ENCODE results near the gene SLC25A42. TPM values are rescaled to one million over a fixed set of nuclear protein-coding genes. Genes with fewer than 3 reads are reported as not detected.

SLC25A42 gene
- total RNA-seq, 2 experiments from 2014 or later = 8.0 to 10.3 TPM

DNA sequence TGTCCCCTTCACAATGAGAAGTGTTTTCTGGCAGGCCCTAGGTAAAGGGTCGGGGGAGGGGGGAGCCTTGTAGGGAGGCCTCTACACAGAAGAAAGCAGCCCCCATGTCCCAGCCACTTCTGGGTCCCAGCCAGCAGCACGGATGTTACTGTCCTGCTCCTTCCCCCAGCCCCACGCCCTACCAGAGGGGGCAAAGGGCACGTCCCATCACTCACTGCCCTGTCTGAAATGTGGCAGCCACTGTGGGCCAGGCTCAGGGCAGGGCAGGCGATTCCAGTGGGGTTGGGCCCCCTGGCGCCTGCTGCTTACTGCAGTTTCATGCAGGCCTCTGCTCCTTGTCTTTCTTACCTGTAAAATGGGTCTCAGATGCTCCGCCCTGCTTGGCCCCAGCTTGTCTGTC is 6.1 kb upstream of the SLC25A42 start:
- no peak overlapping the region for H3K4me3 Mint-ChIP-seq
- H3K9me3 Mint-ChIP-seq = no peaks in the 10 kb centered on the region
- H3K4me1 Mint-ChIP-seq = peaks cover 9% of the 10 kb centered on the region
- peaks cover 11% of the 10 kb centered on the region for H3K36me3 Mint-ChIP-seq
- no peak for DNase-seq
- no peak overlapping the region for H3K27ac Mint-ChIP-seq
- H3K27me3 Mint-ChIP-seq = no peaks in the 10 kb centered on the region

DNA sequence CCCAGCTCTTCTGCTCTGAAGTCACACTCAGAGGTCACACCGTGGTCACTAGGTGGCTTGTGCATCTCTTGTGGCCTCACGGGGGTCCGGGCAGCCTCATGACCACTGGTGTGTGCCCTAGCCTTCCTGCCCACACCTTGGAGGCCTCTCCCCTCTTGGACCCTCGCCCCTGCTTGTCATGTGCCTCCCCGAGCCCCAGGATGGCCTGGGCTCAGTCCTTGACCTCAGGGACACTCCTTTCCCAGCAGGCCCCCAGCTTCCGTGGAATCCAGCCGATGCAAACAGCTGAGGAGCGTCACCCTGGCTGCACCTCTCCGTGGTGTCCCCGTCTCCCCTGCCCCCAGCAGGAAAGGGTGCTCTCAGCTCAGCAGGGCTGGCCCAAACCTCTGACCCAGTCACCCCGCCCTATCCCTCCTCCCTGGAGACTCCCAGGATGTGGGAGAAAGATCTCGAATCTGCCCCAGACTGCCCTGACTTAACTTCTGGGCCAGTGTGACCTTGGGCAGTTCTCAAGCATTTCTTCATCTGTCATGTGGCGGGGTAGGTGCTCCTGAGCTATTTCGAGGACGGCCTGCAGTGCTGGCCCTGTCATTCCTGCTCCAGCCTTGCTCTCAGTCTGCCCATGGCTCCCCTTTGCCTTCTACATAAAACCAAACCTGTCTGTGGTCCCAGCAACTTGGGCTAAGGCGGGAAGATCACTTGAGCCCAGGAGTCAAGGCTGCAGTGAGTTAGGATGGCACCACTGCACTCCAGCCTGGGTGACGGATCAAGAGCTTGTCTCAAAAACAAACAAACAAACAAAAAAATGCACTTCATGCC is 4.6 kb upstream of the SLC25A42 start:
- Mint-ChIP-seq H3K27me3 (no peaks in the 10 kb centered on the region), H3K4me3 (no peak overlapping the region), H3K4me1 (peaks cover 16% of the 10 kb centered on the region), H3K27ac (no peak overlapping the region), H3K36me3 (peaks cover 13% of the 10 kb centered on the region), H3K9me3 (no peaks in the 10 kb centered on the region)
- DNase-seq = no peak

DNA sequence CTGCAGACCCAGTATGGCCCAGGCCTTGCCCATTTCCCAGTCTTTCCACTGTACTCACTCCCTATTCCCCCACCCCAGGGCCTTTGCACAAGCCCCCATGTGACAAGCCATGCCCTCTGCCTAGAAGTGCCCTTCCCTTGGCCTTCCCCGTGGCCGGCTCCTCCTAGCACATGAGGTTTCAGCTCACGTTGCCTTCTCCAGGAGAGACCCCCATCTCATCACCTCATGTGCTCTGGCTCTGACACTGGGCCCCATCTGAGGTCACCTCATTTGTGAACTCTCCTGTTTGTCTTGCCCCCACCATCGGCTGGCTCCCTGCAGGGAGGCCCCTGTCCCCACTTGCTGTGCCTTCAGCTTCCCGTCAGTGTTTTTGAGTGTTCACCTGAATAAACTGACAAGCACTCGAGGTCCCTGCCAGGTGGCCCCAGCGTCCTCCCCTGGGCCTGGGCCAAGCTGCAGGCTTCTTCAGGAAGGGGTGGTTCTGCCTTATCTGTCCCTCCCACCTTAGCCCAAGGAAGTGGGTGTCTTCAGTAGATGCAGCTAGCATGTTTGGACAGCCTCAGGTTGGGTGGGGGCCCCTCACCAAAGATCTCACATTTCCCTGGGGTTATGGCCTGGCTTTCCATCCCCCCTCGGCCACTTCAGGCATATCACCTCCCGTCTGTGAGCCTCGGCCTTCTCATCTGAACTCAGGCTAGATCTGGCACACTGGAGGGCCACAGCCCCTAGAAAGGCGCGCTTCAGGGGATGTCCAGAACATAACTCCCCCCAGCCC is 3.8 kb upstream of the SLC25A42 start:
- no peak overlapping the region for H3K4me3 Mint-ChIP-seq
- DNase-seq = no peak
- no peaks in the 10 kb centered on the region for H3K27me3 Mint-ChIP-seq
- H3K27ac Mint-ChIP-seq = no peak overlapping the region
- H3K4me1 Mint-ChIP-seq = peaks cover 20% of the 10 kb centered on the region
- peaks cover 13% of the 10 kb centered on the region for H3K36me3 Mint-ChIP-seq
- H3K9me3 Mint-ChIP-seq = no peaks in the 10 kb centered on the region

DNA sequence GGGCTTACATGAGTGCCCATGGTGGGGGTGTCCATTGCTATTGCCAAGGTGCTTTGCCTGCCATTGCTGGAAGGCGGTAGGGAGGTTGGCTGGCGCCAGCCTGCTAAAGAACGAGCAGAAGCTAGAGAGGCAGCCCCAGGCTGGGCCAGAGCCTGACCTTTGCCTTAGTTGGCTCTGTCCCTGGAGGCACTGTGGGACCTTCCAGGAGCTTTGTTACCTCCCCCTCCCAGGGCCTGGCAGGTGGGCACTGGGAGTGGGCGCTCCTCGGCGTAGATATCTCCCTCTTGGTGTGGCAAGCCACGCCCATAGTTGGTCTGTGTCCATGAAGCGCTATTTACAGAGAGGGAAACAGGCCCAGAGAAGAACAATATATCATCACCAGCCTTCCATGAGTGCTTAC is 2.3 kb upstream of the SLC25A42 start:
- H3K4me1 Mint-ChIP-seq = peaks cover 23% of the 10 kb centered on the region
- H3K4me3 Mint-ChIP-seq = no peak overlapping the region
- DNase-seq = no peak
- no peak overlapping the region for H3K27ac Mint-ChIP-seq
- H3K27me3 Mint-ChIP-seq = no peaks in the 10 kb centered on the region
- peaks cover 10% of the 10 kb centered on the region for H3K36me3 Mint-ChIP-seq
- H3K9me3 Mint-ChIP-seq = no peaks in the 10 kb centered on the region

DNA sequence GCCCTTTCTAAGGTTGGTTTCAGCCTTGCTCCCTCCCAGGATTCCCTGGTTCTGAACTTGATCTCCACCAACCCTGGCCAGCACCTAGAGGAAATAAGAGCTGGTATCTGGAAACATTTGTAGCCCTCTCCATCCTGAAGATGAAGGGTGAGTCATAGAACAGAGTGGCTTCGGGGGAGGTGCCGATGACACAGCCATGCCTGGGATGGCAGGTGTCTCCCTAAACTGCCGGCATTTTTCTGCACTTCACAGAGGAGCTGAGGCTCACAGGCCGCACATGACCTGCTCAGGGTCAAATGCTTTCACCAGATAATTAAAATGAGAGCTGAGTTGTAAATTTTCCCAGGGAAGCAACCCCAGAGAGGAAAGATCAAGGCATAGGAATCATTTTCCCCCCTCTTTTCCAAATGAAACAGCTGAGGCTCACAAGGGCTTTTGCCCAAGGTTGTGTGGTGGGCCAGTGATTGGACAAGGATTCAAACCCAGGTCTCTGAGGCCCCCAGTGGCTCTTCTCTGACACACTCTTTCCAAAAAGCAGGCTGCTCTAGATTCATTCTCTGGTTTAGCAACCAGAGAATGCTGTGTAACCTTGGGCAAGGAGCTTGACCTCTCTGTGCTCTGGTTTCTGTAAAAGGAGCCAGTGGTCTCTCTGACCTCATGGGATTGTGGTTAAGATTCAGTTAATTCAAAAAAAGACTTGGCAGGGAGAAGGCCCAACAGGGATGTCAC is 1.2 kb upstream of the SLC25A42 start:
- Mint-ChIP-seq H3K4me1 (peaks cover 23% of the 10 kb centered on the region), H3K36me3 (peaks cover 10% of the 10 kb centered on the region), H3K9me3 (no peaks in the 10 kb centered on the region), H3K4me3 (peak overlapping the region; percentile 85), H3K27me3 (no peaks in the 10 kb centered on the region), H3K27ac (peak overlapping the region; percentile 89)
- peak; percentile 30 for DNase-seq

DNA sequence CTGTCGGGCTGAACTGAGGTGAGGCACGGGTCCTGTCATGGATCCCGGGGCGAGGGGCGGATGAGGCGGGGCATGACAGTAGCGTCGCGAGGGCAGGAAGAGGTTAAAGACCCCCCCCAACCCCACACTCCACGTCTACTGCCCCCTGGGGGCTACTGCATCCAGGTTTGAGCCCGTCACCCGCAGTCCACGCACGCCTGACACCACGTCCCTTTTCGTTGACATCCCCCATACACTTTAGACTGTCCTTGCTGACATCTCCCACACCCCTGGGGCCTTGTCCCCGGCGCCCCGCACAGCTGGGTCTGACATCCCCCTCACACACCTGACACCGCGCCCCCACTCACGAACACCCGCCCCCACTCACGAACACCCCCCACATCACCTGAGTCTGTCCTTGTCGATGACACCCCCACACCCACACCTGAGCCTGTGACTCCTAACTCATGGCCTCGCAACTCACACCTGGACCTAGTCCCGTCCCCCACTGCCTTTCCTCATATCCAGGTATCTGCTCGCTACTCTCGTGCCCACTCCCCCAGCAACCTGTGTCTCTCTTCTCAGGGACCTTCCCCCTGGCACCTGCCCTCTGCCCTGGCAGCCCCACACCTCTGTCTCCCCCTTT is 416 bp downstream of the SLC25A42 start:
- H3K27me3 Mint-ChIP-seq = no peaks in the 10 kb centered on the region
- H3K36me3 Mint-ChIP-seq = peaks cover 8% of the 10 kb centered on the region
- no peak for DNase-seq
- H3K4me3 Mint-ChIP-seq = peak overlapping the region; percentile 85
- no peaks in the 10 kb centered on the region for H3K9me3 Mint-ChIP-seq
- H3K27ac Mint-ChIP-seq = peak overlapping the region; percentile 77
- peaks cover 28% of the 10 kb centered on the region for H3K4me1 Mint-ChIP-seq

DNA sequence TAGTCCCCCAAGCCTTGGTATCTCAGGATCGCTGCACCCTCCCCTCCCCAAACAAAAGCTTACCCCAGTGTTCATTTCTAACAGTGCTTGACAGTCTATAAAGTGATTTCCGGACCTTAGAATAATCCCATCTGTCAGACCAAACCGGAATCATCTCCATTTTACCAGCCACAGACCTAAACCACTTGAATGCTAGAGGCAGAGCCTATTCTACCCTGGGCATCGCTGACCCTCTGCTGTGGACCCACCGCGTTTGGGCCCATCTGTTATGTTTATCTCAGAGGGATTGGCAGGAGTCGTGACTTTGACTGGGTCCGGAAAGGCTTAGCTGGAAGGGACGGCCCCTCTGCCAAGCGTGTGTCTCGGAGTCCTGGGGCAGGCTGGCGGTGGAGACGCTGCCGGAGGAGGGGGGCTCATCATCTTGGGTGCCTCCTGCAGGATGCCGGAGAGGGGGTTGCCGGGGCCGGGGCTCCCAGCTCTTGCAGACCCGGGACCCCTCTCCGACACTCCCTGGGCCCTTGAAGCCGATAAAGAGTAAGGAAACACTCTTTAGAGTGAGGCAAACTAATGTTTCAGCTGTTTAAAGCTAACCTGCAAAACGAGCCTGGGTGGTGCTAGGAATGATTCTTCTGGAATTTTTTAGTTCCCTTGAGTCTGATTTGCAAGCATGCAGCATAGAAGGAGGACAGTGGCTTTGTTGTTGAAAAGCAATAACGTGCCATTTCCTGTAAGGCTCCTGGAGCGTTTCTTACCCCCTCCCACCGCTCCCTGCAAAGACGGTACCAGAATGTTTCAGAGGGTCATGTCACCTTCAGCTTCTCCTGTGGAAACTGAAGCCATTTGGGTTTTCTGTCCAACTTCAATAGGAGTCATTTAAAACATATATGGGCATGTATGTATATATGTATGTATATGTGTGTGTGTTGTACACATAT is 1.3 kb downstream of the SLC25A42 start:
- Mint-ChIP-seq H3K9me3 (no peaks in the 10 kb centered on the region), H3K27me3 (no peaks in the 10 kb centered on the region), H3K4me1 (peaks cover 28% of the 10 kb centered on the region)

DNA sequence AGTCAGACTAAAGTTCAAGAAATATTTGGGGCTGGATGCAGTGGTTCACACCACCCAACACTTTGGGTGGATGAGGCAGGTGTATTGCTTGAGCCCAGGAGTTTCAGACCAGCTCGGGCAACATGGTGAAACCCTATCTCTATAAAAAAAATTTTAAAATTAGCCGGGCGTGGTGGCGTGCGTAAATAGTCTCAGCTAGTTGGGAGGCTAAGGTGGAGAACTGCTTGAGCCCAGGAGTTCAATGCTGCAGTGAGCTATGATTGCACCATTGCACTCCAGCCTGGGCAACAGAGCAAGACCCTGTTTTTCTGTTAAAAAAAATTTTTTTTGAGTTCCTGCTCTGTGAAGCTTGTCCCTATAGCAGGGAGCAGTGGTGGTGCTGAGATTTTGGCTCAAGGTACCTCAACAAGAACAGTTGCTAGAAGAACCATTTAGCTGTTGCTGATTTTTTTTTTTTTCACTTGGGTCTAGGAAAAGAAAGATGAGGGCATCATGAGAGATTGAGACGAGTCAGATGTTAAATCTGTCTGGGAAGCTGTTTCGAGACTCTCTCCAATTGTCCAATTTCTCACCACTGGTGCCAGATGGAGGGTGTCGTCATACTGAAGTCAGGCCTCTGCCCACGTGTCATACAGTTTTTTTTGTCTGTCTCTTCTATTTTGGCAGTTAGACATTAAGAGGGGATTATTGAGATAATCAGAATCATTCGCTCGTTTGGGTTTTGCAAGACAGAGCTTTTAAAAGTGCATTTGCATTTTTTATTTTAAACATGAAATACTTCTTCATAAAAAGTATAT is 3.7 kb downstream of the SLC25A42 start:
- Mint-ChIP-seq H3K27me3 (no peaks in the 10 kb centered on the region), H3K9me3 (no peaks in the 10 kb centered on the region), H3K27ac (no peak overlapping the region), H3K4me3 (no peak overlapping the region), H3K36me3 (peaks cover 3% of the 10 kb centered on the region), H3K4me1 (peaks cover 21% of the 10 kb centered on the region)
- no peak for DNase-seq

More for the DNA sequence above, 1.3 kb downstream of the SLC25A42 start:
- H3K4me3 Mint-ChIP-seq = peak overlapping the region; percentile 85
- DNase-seq = peak; percentile 51
- peak overlapping the region; percentile 77 for H3K27ac Mint-ChIP-seq
- peaks cover 4% of the 10 kb centered on the region for H3K36me3 Mint-ChIP-seq

DNA sequence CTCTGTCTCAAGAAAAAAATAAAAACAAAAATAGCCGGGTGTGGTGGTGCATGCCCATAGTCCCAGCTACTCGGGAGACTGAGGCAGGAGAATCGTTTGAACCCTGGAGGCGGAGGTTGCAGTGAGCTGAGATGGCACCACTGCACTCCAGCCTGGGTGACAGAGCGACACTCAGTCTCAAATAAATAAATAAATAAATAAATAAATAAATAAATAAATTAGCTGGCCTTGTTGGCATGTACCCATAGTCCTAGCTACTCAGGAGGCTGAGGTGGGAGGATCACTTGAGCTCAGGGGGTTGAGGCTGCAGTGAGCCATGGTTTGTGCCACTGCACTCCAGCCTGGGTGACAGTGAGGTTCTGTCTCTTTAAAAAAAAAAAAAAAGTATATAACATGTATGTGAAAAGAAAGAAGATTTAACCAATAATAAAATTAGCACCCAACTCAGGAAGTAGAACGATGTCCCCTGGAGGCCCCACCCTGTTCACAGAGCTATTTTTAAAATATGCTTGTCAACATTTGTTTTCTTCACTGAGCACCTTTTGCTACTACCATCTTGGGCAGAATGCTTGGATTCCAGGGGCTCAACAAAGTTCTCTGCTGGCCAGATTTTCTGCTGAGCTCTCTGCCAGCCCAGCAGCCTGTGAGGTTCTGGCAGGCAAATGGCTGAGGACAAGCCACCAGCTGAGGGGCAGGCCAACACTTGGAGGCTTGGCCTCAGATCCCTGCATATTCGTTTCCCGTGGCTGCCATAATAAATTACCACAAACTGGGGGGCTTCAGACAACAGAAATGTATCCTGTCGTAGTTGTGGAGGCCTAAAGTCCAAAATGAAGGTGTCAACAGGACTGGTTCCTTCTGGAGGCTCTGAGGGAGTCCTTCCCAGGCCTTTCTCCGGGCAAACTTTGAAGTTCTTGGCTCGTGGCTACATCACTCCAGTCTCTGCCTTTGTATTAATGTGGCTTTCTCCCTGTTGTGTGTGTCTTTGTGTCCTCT is 5.2 kb downstream of the SLC25A42 start:
- Mint-ChIP-seq H3K4me1 (peaks cover 18% of the 10 kb centered on the region), H3K9me3 (no peaks in the 10 kb centered on the region), H3K27me3 (no peaks in the 10 kb centered on the region), H3K4me3 (no peak overlapping the region), H3K27ac (no peak overlapping the region), H3K36me3 (no peaks in the 10 kb centered on the region)
- DNase-seq = no peak

DNA sequence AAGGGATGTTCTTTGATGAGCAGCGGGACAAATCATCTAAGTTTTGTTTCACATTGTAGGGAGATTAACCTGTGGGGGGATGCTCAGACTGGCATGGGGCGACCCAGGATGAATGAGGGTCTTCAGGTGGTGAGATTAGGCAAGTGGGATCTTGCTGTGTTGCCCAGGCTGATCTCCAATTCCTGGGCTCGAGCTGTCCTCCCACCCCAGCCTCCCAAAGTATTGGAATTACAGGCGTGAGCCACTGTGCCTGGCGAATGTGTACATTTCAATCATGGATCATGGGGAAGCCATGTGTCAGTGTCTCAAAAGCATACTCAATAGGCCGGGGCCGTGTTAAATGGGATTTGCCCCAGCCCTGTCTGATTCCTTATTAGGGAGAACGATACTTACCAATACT is 8.1 kb downstream of the SLC25A42 start:
- peaks cover 11% of the 10 kb centered on the region for H3K4me1 Mint-ChIP-seq

DNA sequence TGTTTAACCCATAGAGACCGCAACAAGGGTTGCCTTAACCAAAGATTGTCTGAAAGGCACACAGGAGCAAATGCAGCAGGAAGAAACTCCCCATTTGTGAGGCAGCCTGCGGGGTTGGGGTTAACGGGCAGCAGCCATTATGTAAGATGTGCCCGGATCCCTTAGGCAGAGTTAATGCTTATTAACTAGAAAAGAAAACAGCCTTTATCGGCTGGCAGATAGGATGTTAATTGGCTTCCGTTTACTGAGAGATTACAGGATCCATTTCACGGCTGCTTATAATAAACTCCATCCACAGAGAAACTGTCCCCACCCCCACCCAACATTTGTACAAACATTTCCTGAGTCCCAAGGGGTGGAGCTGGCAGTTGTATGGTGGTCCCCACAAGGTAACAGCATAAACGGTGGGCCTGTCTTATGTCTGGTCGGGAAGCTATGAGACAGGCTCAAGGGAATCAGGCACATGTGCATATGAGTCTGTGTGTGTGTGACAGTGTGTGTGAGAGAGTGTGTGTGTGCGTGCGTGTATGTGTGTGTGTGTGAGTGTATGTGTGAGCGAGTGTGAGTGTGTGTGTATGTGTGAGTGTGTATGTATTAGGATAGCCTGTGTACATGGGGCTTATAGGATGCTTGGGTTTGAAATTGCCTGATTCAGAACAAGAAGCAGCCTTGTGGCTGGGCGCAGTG is 10.5 kb downstream of the SLC25A42 start:
- no peak for DNase-seq
- Mint-ChIP-seq H3K36me3 (no peaks in the 10 kb centered on the region), H3K27ac (no peak overlapping the region), H3K9me3 (no peaks in the 10 kb centered on the region), H3K4me3 (no peak overlapping the region), H3K27me3 (no peaks in the 10 kb centered on the region), H3K4me1 (peaks cover 6% of the 10 kb centered on the region)

More for the DNA sequence above, 8.1 kb downstream of the SLC25A42 start:
- no peak for DNase-seq
- Mint-ChIP-seq H3K27me3 (no peaks in the 10 kb centered on the region), H3K9me3 (no peaks in the 10 kb centered on the region), H3K27ac (no peak overlapping the region), H3K4me3 (no peak overlapping the region), H3K36me3 (no peaks in the 10 kb centered on the region)

DNA sequence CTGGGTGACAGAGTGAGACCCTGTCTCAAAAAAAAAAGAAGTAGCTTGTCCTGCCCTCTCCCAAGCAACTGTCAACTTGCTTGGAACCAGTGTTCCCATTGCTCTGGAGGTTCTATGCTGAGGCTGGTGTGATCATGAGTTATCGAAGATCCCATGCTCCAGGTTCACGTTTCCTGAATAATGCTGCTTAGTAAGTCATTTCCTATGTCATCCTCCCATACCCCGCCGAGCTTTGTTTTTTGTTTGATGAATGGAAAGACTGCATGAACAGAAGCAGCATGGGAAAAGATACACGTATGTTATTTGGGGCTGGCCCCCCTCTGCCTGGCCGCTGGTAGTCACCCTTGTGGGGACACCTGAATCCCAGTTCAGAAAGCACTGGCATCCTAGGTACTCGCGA is 11.3 kb downstream of the SLC25A42 start:
- no peaks in the 10 kb centered on the region for H3K27me3 Mint-ChIP-seq
- H3K9me3 Mint-ChIP-seq = no peaks in the 10 kb centered on the region
- peaks cover 6% of the 10 kb centered on the region for H3K4me1 Mint-ChIP-seq
- H3K36me3 Mint-ChIP-seq = no peaks in the 10 kb centered on the region
- no peak for DNase-seq
- no peak overlapping the region for H3K4me3 Mint-ChIP-seq
- no peak overlapping the region for H3K27ac Mint-ChIP-seq
